ENCODE results near the gene EPHB3. TPM values are rescaled to one million over a fixed set of nuclear protein-coding genes. Genes with fewer than 3 reads are reported as not detected.
"Not testable (repeated sequence)": the region's sequence is repeated elsewhere in the genome, so short reads cannot be mapped to it uniquely, and the experiment has no call there.

Gene EPHB3
- total and polyA plus RNA-seq, 4 donors, result 3.1 to 20.5 (median 7.7) TPM

DNA sequence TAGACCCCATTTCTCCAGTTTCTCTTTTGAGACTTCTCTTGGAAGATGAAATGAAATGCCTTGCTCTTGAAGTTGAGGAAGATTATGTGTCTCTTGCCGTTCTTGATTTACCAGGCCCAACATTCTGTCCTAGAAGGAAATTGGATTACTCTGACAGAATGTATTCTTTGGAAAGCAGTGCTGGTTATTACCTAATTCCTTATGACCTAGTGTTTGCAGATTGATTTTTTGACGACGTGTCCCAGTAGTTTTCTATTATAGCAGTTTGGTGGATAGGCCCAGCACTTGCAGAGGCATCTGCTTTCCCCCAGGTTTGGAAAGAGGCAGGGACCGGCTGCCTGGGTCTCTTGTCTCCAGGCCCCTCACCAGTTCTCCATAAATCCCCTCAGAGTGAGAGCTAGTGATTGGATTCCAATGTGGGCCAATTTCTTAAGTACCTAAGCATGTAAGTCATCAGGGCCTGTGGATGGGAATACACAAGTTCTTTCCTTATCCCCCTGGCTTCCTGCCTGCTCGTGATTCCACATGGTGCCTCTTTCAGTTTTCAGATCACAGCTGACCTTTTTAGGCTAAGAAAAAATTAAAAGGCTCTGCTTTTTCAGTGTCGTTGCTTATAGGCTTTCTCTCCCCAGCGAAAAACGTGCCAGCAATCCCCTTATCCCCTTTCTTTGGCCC is 50.2 kb downstream of the EPHB3 start:
- Histone ChIP-seq H3K27me3 (ENCODE audit: control insufficient read depth in 3 of 3, insufficient read depth in 3 of 3, low read length in 2 of 3) (no peaks in the 10 kb centered on the region), H3K9ac (ENCODE audit: insufficient read depth in 1 of 2, low read length in 2 of 2) (no peak overlapping the region), H3K9me3 (ENCODE audit: control insufficient read depth in 4 of 4, insufficient read depth in 3 of 4, low read length in 3 of 4) (no peaks in the 10 kb centered on the region), H3K4me1 (ENCODE audit: control insufficient read depth in 5 of 5, insufficient read depth in 5 of 5, low read length in 5 of 5) (peaks cover 0 to 27% (median 5%) of the 10 kb centered on the region in 5 donors), H3K4me3 (no peak overlapping the region), H3K27ac (ENCODE audit: low read depth in 1 of 2, low read length in 1 of 2) (no peak overlapping the region), H3K36me3 (ENCODE audit: control insufficient read depth in 4 of 4, insufficient read depth in 4 of 4, low read length in 4 of 4) (no peaks in the 10 kb centered on the region)
- ATAC-seq (ENCODE audit: insufficient read depth, low FRiP score), result no peak
- no peak for TF ChIP-seq CTCF (IDR thresholded peaks at IDR 0.05; ENCODE audit: control extremely low read depth, extremely low read depth)
- WGBS, 2 donors, result 83 to 87% methylated on average over 8 of the region's 8 CpGs
- peak; percentile 56 to 87 (median 79) for DNase-seq

DNA sequence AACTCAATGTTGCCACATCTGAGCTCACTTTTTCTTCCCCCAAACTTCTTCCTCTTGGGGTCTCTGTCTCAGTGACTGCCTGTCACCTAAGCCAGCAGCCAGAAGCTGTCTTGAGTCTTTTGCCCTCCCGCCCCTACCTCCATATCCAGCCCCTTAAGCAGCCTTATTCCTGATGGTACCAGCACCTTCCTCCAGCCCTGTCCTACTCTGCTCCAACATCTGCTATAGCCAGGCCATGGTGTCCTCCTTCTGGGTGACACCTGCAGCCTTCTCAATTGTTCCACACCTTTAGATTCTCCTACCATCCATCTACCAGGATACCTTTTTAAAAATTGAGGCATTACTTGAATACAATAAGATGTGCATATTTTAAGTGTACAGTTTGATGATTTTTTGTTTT is 53.8 kb downstream of the EPHB3 start:
- Histone ChIP-seq H3K9ac (ENCODE audit: insufficient read depth in 1 of 2, low read length in 2 of 2) (no peak overlapping the region), H3K4me1 (ENCODE audit: control insufficient read depth in 5 of 5, insufficient read depth in 5 of 5, low read length in 5 of 5) (peaks cover 0 to 27% (median 12%) of the 10 kb centered on the region in 5 donors), H3K9me3 (ENCODE audit: control insufficient read depth in 4 of 4, insufficient read depth in 3 of 4, low read length in 3 of 4) (peaks cover 0 to 2% (median 0%) of the 10 kb centered on the region in 4 donors), H3K27ac (ENCODE audit: low read depth in 1 of 2, low read length in 1 of 2) (no peak overlapping the region), H3K27me3 (ENCODE audit: control insufficient read depth in 3 of 3, insufficient read depth in 3 of 3, low read length in 2 of 3) (no peaks in the 10 kb centered on the region), H3K4me3 (no peak overlapping the region), H3K36me3 (ENCODE audit: control insufficient read depth in 4 of 4, insufficient read depth in 4 of 4, low read length in 4 of 4) (no peaks in the 10 kb centered on the region)
- TF ChIP-seq CTCF (IDR thresholded peaks at IDR 0.05; ENCODE audit: control extremely low read depth, extremely low read depth), result no peak
- ATAC-seq (ENCODE audit: insufficient read depth, low FRiP score) (no peak), DNase-seq (no peak)
- 98 to 100% methylated on average over 1 of the region's 1 CpG for WGBS, 2 donors

DNA sequence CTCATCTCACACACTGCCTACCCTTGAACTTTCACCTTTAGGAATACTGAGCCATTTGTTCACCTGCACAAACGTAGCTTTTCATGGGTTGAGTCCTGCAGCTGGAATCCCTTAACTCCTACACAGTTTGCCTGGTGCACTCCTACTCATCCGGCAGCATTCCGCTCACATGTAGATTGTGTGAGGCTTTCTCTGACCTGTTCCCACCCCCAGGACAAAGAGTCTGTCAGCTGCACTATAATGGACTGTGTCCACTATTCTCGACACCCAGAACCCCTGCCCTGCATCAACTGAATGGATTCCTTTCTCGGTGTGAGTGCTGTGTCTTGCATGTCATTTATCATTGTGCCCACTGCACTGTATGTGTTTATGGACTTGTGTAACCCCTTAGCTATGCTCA is 54.9 kb downstream of the EPHB3 start:
- H3K4me1 ChIP-seq (ENCODE audit: control insufficient read depth in 5 of 5, insufficient read depth in 5 of 5, low read length in 5 of 5), result peaks cover 0 to 26% (median 14%) of the 10 kb centered on the region in 5 donors
- no peak for TF ChIP-seq CTCF (IDR thresholded peaks at IDR 0.05; ENCODE audit: control extremely low read depth, extremely low read depth)
- WGBS, 2 donors, result 88 to 93% methylated on average over 5 of the region's 5 CpGs
- DNase-seq (no peak), ATAC-seq (ENCODE audit: insufficient read depth, low FRiP score) (no peak)
- no peak overlapping the region for H3K4me3 ChIP-seq
- no peak overlapping the region for H3K27ac ChIP-seq (ENCODE audit: low read depth in 1 of 2, low read length in 1 of 2)
- no peaks in the 10 kb centered on the region for H3K36me3 ChIP-seq (ENCODE audit: control insufficient read depth in 4 of 4, insufficient read depth in 4 of 4, low read length in 4 of 4)
- no peaks in the 10 kb centered on the region for H3K27me3 ChIP-seq (ENCODE audit: control insufficient read depth in 3 of 3, insufficient read depth in 3 of 3, low read length in 2 of 3)
- H3K9ac ChIP-seq (ENCODE audit: insufficient read depth in 1 of 2, low read length in 2 of 2), result no peak overlapping the region
- H3K9me3 ChIP-seq (ENCODE audit: control insufficient read depth in 4 of 4, insufficient read depth in 3 of 4, low read length in 3 of 4), result peaks cover 0 to 2% (median 0%) of the 10 kb centered on the region in 4 donors

- 74 to 83% methylated on average over 4 of the region's 4 CpGs for WGBS, 2 donors
- not testable (repeated sequence) for H3K27me3 ChIP-seq (ENCODE audit: control insufficient read depth in 3 of 3, insufficient read depth in 3 of 3, low read length in 2 of 3); H3K9ac ChIP-seq (ENCODE audit: insufficient read depth in 1 of 2, low read length in 2 of 2); H3K27ac ChIP-seq (ENCODE audit: low read depth in 1 of 2, low read length in 1 of 2); ATAC-seq (ENCODE audit: insufficient read depth, low FRiP score); H3K36me3 ChIP-seq (ENCODE audit: control insufficient read depth in 4 of 4, insufficient read depth in 4 of 4, low read length in 4 of 4); H3K9me3 ChIP-seq (ENCODE audit: control insufficient read depth in 4 of 4, insufficient read depth in 3 of 4, low read length in 3 of 4); DNase-seq; H3K4me3 ChIP-seq
- H3K4me1 ChIP-seq (ENCODE audit: control insufficient read depth in 5 of 5, insufficient read depth in 5 of 5, low read length in 5 of 5), result peaks cover 0 to 17% (median 7%) of the 10 kb centered on the region in 5 donors
Measured at GRCh38 chr3:184617306-184617705, 55.7 kb downstream of the EPHB3 start.
